GM23248 (cell line): ENCODE measurements around the gene IKBIP. TPM values are rescaled to one million over a fixed set of nuclear protein-coding genes. Genes with fewer than 3 reads are reported as not detected.
A peak's percentile ranks its signal among the peaks of the same experiment; 100 is the strongest.

Experiments used
- DNase-seq: peaks from one replicate; pipeline ENCODE4 v3.0.0-alpha.2; 2015
- H2AFZ ChIP-seq: fragments of 200-600 bp; sonication (generic); 2 replicates; pipeline ENCODE4 v1.6.1; 2016; ENCODE audit warnings: antibody characterized with exemption
- H3F3A ChIP-seq: fragments of 200-600 bp; sonication (generic); 2 replicates; pipeline ENCODE4 v1.6.1; 2016; ENCODE audit warnings: mild to moderate bottlenecking, antibody characterized with exemption, mixed run types; ENCODE audit not compliant: insufficient read depth
- H3K27ac ChIP-seq: fragments of 200-600 bp; sonication (generic); 2 replicates; pipeline ENCODE4 v1.5.1; 2016; ENCODE audit warnings: mild to moderate bottlenecking
- H3K27me3 ChIP-seq: fragments of 200-600 bp; sonication (generic); replicated peaks from 2 replicates; pipeline ENCODE4 v1.6.1; 2016; ENCODE audit warnings: mild to moderate bottlenecking; ENCODE audit not compliant: insufficient read depth
- H3K36me3 ChIP-seq: fragments of 200-600 bp; sonication (generic); 2 replicates; pipeline ENCODE4 v1.6.1; 2016; ENCODE audit warnings: low read depth, mild to moderate bottlenecking
- H3K4me1 ChIP-seq: fragments of 200-600 bp; sonication (generic); 2 replicates; pipeline ENCODE4 v1.6.1; 2016; ENCODE audit warnings: mild to moderate bottlenecking; ENCODE audit not compliant: insufficient read depth
- H3K4me2 ChIP-seq: fragments of 200-600 bp; sonication (generic); one replicate; pipeline ENCODE4 v1.6.1; 2016; ENCODE audit warnings: mild to moderate bottlenecking; ENCODE audit not compliant: unreplicated experiment
- H3K4me3 ChIP-seq: fragments of 200-600 bp; sonication (generic); 2 replicates; pipeline ENCODE4 v1.5.1; 2016; ENCODE audit warnings: mild to moderate bottlenecking
- H3K79me2 ChIP-seq: fragments of 200-600 bp; sonication (generic); 2 replicates; pipeline ENCODE4 v1.6.1; 2016; ENCODE audit warnings: mild to moderate bottlenecking; ENCODE audit not compliant: insufficient read depth
- H3K9ac ChIP-seq: fragments of 200-600 bp; sonication (generic); 2 replicates; pipeline ENCODE4 v1.6.1; 2016; ENCODE audit warnings: mild to moderate bottlenecking
- H3K9me2 ChIP-seq: fragments of 200-600 bp; sonication (generic); 2 replicates; pipeline ENCODE4 v1.6.1; 2016; ENCODE audit warnings: mixed run types, mild to moderate bottlenecking, moderate library complexity; ENCODE audit not compliant: insufficient read depth
- H3K9me3 ChIP-seq: fragments of 200-600 bp; sonication (generic); one replicate; pipeline ENCODE4 v1.6.1; 2017; ENCODE audit warnings: low read depth
- H4K20me1 ChIP-seq: fragments of 200-600 bp; sonication (generic); 2 replicates; pipeline ENCODE4 v1.6.0; 2016; ENCODE audit not compliant: insufficient read depth
- EZH2 ChIP-seq: fragments of 200-600 bp; sonication (generic); IDR thresholded peaks from 2 replicates; pipeline ENCODE4 v1.6.1; 2018; ENCODE audit warnings: antibody characterized with exemption, mild to moderate bottlenecking; ENCODE audit not compliant: insufficient read depth, poor library complexity, severe bottlenecking
- EZH2phosphoT487 ChIP-seq: fragments of 200-600 bp; sonication (generic); IDR thresholded peaks from 2 replicates; pipeline ENCODE4 v1.6.1; 2018; ENCODE audit warnings: antibody characterized with exemption, moderate library complexity, mild to moderate bottlenecking, low read depth; ENCODE audit not compliant: insufficient read depth
- WGBS, 2 experiments: methylation state at CpG; one replicate each; pipeline ENCODE4 v1.1.6; 2015 to 2017; ENCODE audit warnings: low lambda C conversion rate in 2 of 2, low coverage in 1 of 2; ENCODE audit errors: missing lambda C conversion rate in 2 of 2; 5-methylcytosine and 5-hydroxymethylcytosine counted together
- in situ Hi-C: fragments of 300-500 bp; cut with MboI; formaldehyde crosslinking; loops from 2 replicates; pipeline ENCODE4 v1.15.0; 2020
- polyA plus RNA-seq: library from polyadenylated mRNA; unstranded; fragments of >200 nt; fragmentation: Nextera tagmentation; extraction: Ambion mirVana; gene quantifications from 2 replicates; pipeline ENCODE4 v1.2.1, GENCODE V29; 2016
- total RNA-seq: library from RNA; depleted of rRNA; stranded (reverse); fragments of >200 nt; shearing (Covaris generic); gene quantifications from 2 replicates; pipeline ENCODE4 v1.2.3, GENCODE V29; 2014

The IKBIP gene
- total and polyA plus RNA-seq, 2 experiments from 2014 or later: 122 to 125 TPM

GRCh38 chr12:98635657-98636323 is 8.8 kb downstream of the IKBIP start:
- Histone ChIP-seq H3K9me3 (no peaks in the 10 kb centered on the region), H3K9ac (no peak overlapping the region), H3K4me2 (peak overlapping the region; percentile 16), H4K20me1 (no peaks in the 10 kb centered on the region; the same call in 1 of the 2 replicates), H3K9me2 (no peaks in the 10 kb centered on the region), H3K79me2 (peaks cover 97% of the 10 kb centered on the region), H3K36me3 (peaks cover 12% of the 10 kb centered on the region; the same call in 1 of the 2 replicates), H2AFZ (no peak overlapping the region), H3F3A (peaks cover 28% of the 10 kb centered on the region), H3K27me3 (no peaks in the 10 kb centered on the region), H3K4me1 (peaks cover 18% of the 10 kb centered on the region), H3K4me3 (no peak overlapping the region), H3K27ac (no peak overlapping the region)
- peak; percentile 56 for DNase-seq
- no peak for TF ChIP-seq EZH2
- TF ChIP-seq EZH2phosphoT487: no peak
- WGBS, 2 experiments: 72 to 75% methylated on average over 4 of the region's 4 CpGs
- in situ Hi-C loops: no loop called here

GRCh38 chr12:98618952-98619351 is 25.6 kb downstream of the IKBIP start:
- 63 to 64% methylated on average over 4 of the region's 4 CpGs for WGBS, 2 experiments
- H3K4me2 ChIP-seq: no peak overlapping the region

GRCh38 chr12:98612696-98613334 is 31.8 kb downstream of the IKBIP start:
- no peak for DNase-seq
- Histone ChIP-seq H3K79me2 (peaks cover 18% of the 10 kb centered on the region), H3K4me2 (no peak overlapping the region), H3K27me3 (no peaks in the 10 kb centered on the region), H3F3A (0 out of 2 replicates have a peak, but pooled peaks cover 7% of the 10 kb centered on the region), H3K4me1 (no peaks in the 10 kb centered on the region), H3K27ac (no peak overlapping the region), H4K20me1 (no peaks in the 10 kb centered on the region), H3K36me3 (peaks cover 13% of the 10 kb centered on the region; the same call in 1 of the 2 replicates), H3K4me3 (no peak overlapping the region), H3K9me2 (no peaks in the 10 kb centered on the region; the same call in 1 of the 2 replicates), H2AFZ (no peak overlapping the region), H3K9ac (no peak overlapping the region), H3K9me3 (no peaks in the 10 kb centered on the region)
- WGBS, 2 experiments: 86 to 89% methylated on average over 5 of the region's 5 CpGs
- TF ChIP-seq EZH2 (no peak), EZH2phosphoT487 (no peak)
- in situ Hi-C loops: no loop called here

More at GRCh38 chr12:98618952-98619351, 25.6 kb downstream of the IKBIP start:
- TF ChIP-seq EZH2phosphoT487 (no peak), EZH2 (no peak)
- H3K4me1 ChIP-seq: peaks cover 11% of the 10 kb centered on the region
- H3K9ac ChIP-seq: no peak overlapping the region
- peak; percentile 86 for DNase-seq
- H4K20me1 ChIP-seq: no peaks in the 10 kb centered on the region
- no peaks in the 10 kb centered on the region for H3K9me3 ChIP-seq
- H3K27ac ChIP-seq: peak overlapping the region; percentile 45; the same call in 1 of the 2 replicates
- H2AFZ ChIP-seq: no peak overlapping the region
- H3K79me2 ChIP-seq: peaks cover 45% of the 10 kb centered on the region
- no peaks in the 10 kb centered on the region for H3K27me3 ChIP-seq
- no peaks in the 10 kb centered on the region; the same call in 1 of the 2 replicates for H3K9me2 ChIP-seq
- in situ Hi-C loops: no loop called here
- peaks cover 18% of the 10 kb centered on the region for H3F3A ChIP-seq
- peaks cover 7% of the 10 kb centered on the region; the same call in 1 of the 2 replicates for H3K36me3 ChIP-seq
- no peak overlapping the region for H3K4me3 ChIP-seq

- Histone ChIP-seq H3F3A (peaks cover 24% of the 10 kb centered on the region), H2AFZ (no peak overlapping the region), H3K36me3 (peaks cover 8% of the 10 kb centered on the region; the same call in 1 of the 2 replicates), H3K4me1 (no peaks in the 10 kb centered on the region), H3K27me3 (no peaks in the 10 kb centered on the region), H3K4me2 (no peak overlapping the region), H3K4me3 (no peak overlapping the region), H4K20me1 (no peaks in the 10 kb centered on the region), H3K9me2 (no peaks in the 10 kb centered on the region), H3K9ac (no peak overlapping the region), H3K79me2 (no peaks in the 10 kb centered on the region), H3K27ac (no peak overlapping the region), H3K9me3 (no peaks in the 10 kb centered on the region)
- no peak for TF ChIP-seq EZH2phosphoT487
- TF ChIP-seq EZH2: no peak
- 94% methylated on average over 2 of the region's 2 CpGs for WGBS, 2 experiments
- DNase-seq: no peak
- in situ Hi-C loops: no loop called here
These were observed 34.0 kb downstream of the IKBIP start for GRCh38 chr12:98610596-98610995.
